ENCODE data around the gene IKZF5. TPM values are rescaled to one million over a fixed set of nuclear protein-coding genes. Genes with fewer than 3 reads are reported as not detected.

IKZF5 gene
- total and polyA plus RNA-seq, 9 of the 15 experiments (the other 6 are each of a cell fraction or from before 2014, with no cell fraction given), result 3.8 to 19.6 (median 12.4) TPM

- TF ChIP-seq THRAP3 (IDR thresholded peaks at IDR 0.05; ENCODE audit: borderline replicate concordance), result no peak
- TF ChIP-seq, protein P1, sequence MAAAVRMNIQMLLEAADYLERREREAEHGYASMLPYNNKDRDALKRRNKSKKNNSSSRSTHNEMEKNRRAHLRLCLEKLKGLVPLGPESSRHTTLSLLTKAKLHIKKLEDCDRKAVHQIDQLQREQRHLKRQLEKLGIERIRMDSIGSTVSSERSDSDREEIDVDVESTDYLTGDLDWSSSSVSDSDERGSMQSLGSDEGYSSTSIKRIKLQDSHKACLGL (CRISPR knock-in tag; IDR thresholded peaks at IDR 0.05; ENCODE audit: borderline replicate concordance, poor library complexity, severe bottlenecking), result no peak
- TF ChIP-seq, protein P2, sequence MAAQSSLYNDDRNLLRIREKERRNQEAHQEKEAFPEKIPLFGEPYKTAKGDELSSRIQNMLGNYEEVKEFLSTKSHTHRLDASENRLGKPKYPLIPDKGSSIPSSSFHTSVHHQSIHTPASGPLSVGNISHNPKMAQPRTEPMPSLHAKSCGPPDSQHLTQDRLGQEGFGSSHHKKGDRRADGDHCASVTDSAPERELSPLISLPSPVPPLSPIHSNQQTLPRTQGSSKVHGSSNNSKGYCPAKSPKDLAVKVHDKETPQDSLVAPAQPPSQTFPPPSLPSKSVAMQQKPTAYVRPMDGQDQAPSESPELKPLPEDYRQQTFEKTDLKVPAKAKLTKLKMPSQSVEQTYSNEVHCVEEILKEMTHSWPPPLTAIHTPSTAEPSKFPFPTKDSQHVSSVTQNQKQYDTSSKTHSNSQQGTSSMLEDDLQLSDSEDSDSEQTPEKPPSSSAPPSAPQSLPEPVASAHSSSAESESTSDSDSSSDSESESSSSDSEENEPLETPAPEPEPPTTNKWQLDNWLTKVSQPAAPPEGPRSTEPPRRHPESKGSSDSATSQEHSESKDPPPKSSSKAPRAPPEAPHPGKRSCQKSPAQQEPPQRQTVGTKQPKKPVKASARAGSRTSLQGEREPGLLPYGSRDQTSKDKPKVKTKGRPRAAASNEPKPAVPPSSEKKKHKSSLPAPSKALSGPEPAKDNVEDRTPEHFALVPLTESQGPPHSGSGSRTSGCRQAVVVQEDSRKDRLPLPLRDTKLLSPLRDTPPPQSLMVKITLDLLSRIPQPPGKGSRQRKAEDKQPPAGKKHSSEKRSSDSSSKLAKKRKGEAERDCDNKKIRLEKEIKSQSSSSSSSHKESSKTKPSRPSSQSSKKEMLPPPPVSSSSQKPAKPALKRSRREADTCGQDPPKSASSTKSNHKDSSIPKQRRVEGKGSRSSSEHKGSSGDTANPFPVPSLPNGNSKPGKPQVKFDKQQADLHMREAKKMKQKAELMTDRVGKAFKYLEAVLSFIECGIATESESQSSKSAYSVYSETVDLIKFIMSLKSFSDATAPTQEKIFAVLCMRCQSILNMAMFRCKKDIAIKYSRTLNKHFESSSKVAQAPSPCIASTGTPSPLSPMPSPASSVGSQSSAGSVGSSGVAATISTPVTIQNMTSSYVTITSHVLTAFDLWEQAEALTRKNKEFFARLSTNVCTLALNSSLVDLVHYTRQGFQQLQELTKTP (IDR thresholded peaks at IDR 0.05; ENCODE audit: low read depth in 1 of 2, partially characterized antibody in 2 of 2), result no peak
Measured at GRCh38 chr10:122968698-122969097, 39.9 kb downstream of the IKZF5 start (continued).

GRCh38 chr10:122966879-122967278 is 41.7 kb downstream of the IKZF5 start:
- DNase-seq (ENCODE audit: extremely low read depth in 1 of 4, low spot score in 3 of 4) (no peak), FAIRE-seq (no peak), ATAC-seq (no peak)
- intact Hi-C loops (cut with micrococcal nuclease) (no loop called here), in situ Hi-C loops (cut with MboI) (no loop called here)
- H3K9me1 ChIP-seq (ENCODE audit: control insufficient read depth, insufficient read depth, low read length), result no peaks in the 10 kb centered on the region
- H3K27me3 ChIP-seq (ENCODE audit: control insufficient read depth in 2 of 2, insufficient read depth in 2 of 2, low read length in 2 of 2), result no peaks in the 10 kb centered on the region
- no TSS peak for BruUV-seq (replicated peaks)
- H3K4me1 ChIP-seq (replicated peaks in 1 of 2; ENCODE audit: control insufficient read depth in 2 of 2, insufficient read depth in 2 of 2, low read length in 2 of 2), result no peaks in the 10 kb centered on the region
- peaks cover 6% of the 10 kb centered on the region; the same call in 2 of the 3 replicates for H3K36me3 ChIP-seq (ENCODE audit: control insufficient read depth, insufficient read depth, low read length)
- H3K9me3 ChIP-seq (replicated peaks; ENCODE audit: control insufficient read depth, insufficient read depth, low read depth, low read length), result no peaks in the 10 kb centered on the region; the same call in none of the 2 replicates
- no peak overlapping the region for H3K4me3 ChIP-seq
- POLR2A ChIA-PET, result no interaction called here
- no peak overlapping the region for H2AFZ ChIP-seq (ENCODE audit: low read depth, low read length)
- CTCF ChIA-PET (ENCODE audit: low intra/inter-chr PET ratio), result no interaction called here
- H3K79me2 ChIP-seq (ENCODE audit: control insufficient read depth, insufficient read depth, low read length), result no peaks in the 10 kb centered on the region
- no peak overlapping the region for H3K27ac ChIP-seq (ENCODE audit: extremely low read depth, low read depth, low read length)
- no peaks in the 10 kb centered on the region for H4K20me1 ChIP-seq (replicated peaks; ENCODE audit: control insufficient read depth, insufficient read depth, low read length)
- H3K4me2 ChIP-seq (ENCODE audit: insufficient read depth, low read length), result no peak overlapping the region
- no peak overlapping the region for H3K9ac ChIP-seq (ENCODE audit: insufficient read depth in 1 of 2, low read depth in 2 of 2, low read length in 2 of 2)
- no peak for TF ChIP-seq FUS (optimal IDR thresholded peaks at IDR 0.05; ENCODE audit: low read depth, low read length)
- no peak for TF ChIP-seq BCL6 (CRISPR knock-in tag; IDR thresholded peaks at IDR 0.05)
- TF ChIP-seq YY1 (IDR thresholded peaks at IDR 0.05; ENCODE audit: borderline replicate concordance in 1 of 3, control insufficient read depth in 1 of 3, extremely low read depth in 1 of 3, insufficient read depth in 3 of 3, insufficient read length in 1 of 3, insufficient replicate concordance in 2 of 3, low read depth in 1 of 3, low read length in 2 of 3), result no peak

Measured in K562 (cell line).